Osteoblast (primary cell): ENCODE measurements around the gene RPS27L. TPM values are rescaled to one million over a fixed set of nuclear protein-coding genes. Genes with fewer than 3 reads are reported as not detected.
"Not testable (repeated sequence)": the region's sequence is repeated elsewhere in the genome, so short reads cannot be mapped to it uniquely, and the experiment has no call there.

Experiments used
- DNase-seq: peaks from one replicate; pipeline ENCODE4 v3.0.0; 2011; ENCODE audit warnings: low spot score, mixed read lengths; ENCODE audit not compliant: insufficient read length; ENCODE audit errors: missing footprints
- H2AFZ ChIP-seq: 2 replicates; pipeline ENCODE4 v1.6.0; 2011; ENCODE audit warnings: mild to moderate bottlenecking, low read length
- H3K27ac ChIP-seq: 2 replicates; pipeline ENCODE4 v1.5.1; 2011; ENCODE audit warnings: mild to moderate bottlenecking, low read depth, low read length, moderate library complexity
- H3K27me3 ChIP-seq: 2 replicates; pipeline ENCODE4 v1.6.0; 2012; ENCODE audit warnings: mild to moderate bottlenecking, control low read depth, inconsistent platforms, low read length, moderate library complexity; ENCODE audit not compliant: insufficient read depth
- H3K36me3 ChIP-seq: 2 replicates; pipeline ENCODE4 v1.5.1; 2011; ENCODE audit warnings: mild to moderate bottlenecking, low read length, control low read depth, moderate library complexity; ENCODE audit not compliant: insufficient read depth
- H3K4me1 ChIP-seq: 2 replicates; pipeline ENCODE4 v1.5.1; 2011; ENCODE audit warnings: mild to moderate bottlenecking, low read length, control low read depth, moderate library complexity; ENCODE audit not compliant: insufficient read depth
- H3K4me2 ChIP-seq: 2 replicates; pipeline ENCODE4 v1.6.0; 2011; ENCODE audit warnings: mild to moderate bottlenecking, low read length; ENCODE audit not compliant: insufficient read depth
- H3K4me3 ChIP-seq: fragments of 200-600 bp; sonication (generic); 3 replicates; pipeline ENCODE4 v1.5.1; 2012; ENCODE audit warnings: mild to moderate bottlenecking, low read length, inconsistent platforms; ENCODE audit not compliant: insufficient read depth
- H3K79me2 ChIP-seq: 2 replicates; pipeline ENCODE4 v1.6.0; 2012; ENCODE audit warnings: mild to moderate bottlenecking, low read length, control low read depth, inconsistent platforms; ENCODE audit not compliant: insufficient read depth
- H3K9me3 ChIP-seq: 2 replicates; pipeline ENCODE4 v1.5.1; 2011; ENCODE audit warnings: low read depth, low read length, control low read depth
- H4K20me1 ChIP-seq: 2 replicates; pipeline ENCODE4 v1.6.0; 2012; ENCODE audit warnings: mild to moderate bottlenecking, low read length, control low read depth; ENCODE audit not compliant: insufficient read depth
- CTCF ChIP-seq: IDR thresholded peaks from 2 replicates; pipeline ENCODE4 v1.5.1; 2011; ENCODE audit warnings: mild to moderate bottlenecking, low read depth, low read length, moderate library complexity; ENCODE audit errors: extremely low read depth
- total RNA-seq: library from RNA; depleted of rRNA; stranded (reverse); fragments of >200 nt; gene quantifications from 2 replicates; pipeline ENCODE4 v1.2.3, GENCODE V29; 2012

Gene RPS27L
- total RNA-seq, 1 donor, result 281 TPM

- Histone ChIP-seq H3K36me3 (no peaks in the 10 kb centered on the region), H3K9me3 (no peaks in the 10 kb centered on the region), H3K4me3 (no peak overlapping the region), H4K20me1 (no peaks in the 10 kb centered on the region), H3K27ac (peak overlapping the region; percentile 84), H3K4me2 (no peak overlapping the region), H3K27me3 (no peaks in the 10 kb centered on the region), H3K79me2 (no peaks in the 10 kb centered on the region), H2AFZ (no peak overlapping the region), H3K4me1 (peaks cover 51% of the 10 kb centered on the region)
- TF ChIP-seq CTCF, result no peak
- no peak for DNase-seq
These were observed 47.8 kb downstream of the RPS27L start for GRCh38 chr15:63109498-63109897.

GRCh38 chr15:63107895-63108546 lies 49.3 kb downstream of the RPS27L start:
- Histone ChIP-seq H3K4me3 (no peak overlapping the region), H4K20me1 (no peaks in the 10 kb centered on the region), H3K27me3 (no peaks in the 10 kb centered on the region), H3K79me2 (no peaks in the 10 kb centered on the region), H3K4me1 (peaks cover 49% of the 10 kb centered on the region), H3K27ac (peak overlapping the region; percentile 91), H3K9me3 (no peaks in the 10 kb centered on the region), H3K4me2 (no peak overlapping the region), H3K36me3 (no peaks in the 10 kb centered on the region), H2AFZ (no peak overlapping the region)
- peak; percentile 96 for DNase-seq
- no peak for TF ChIP-seq CTCF

GRCh38 chr15:63105354-63105753 lies 51.9 kb downstream of the RPS27L start:
- Histone ChIP-seq H3K4me1 (peaks cover 36% of the 10 kb centered on the region), H2AFZ (peak overlapping the region; percentile 48), H3K4me2 (peak overlapping the region; percentile 16), H3K27ac (peak overlapping the region; percentile 78)
- not testable (repeated sequence) for H3K36me3 ChIP-seq, H3K9me3 ChIP-seq, DNase-seq, H3K27me3 ChIP-seq, H3K4me3 ChIP-seq, H4K20me1 ChIP-seq, H3K79me2 ChIP-seq

- no peak for TF ChIP-seq CTCF
- no peak for DNase-seq
These were observed 52.5 kb downstream of the RPS27L start for GRCh38 chr15:63104727-63105126.

More at GRCh38 chr15:63104727-63105126, 52.5 kb downstream of the RPS27L start:
- Histone ChIP-seq H3K4me3 (no peak overlapping the region), H3K27ac (peak overlapping the region; percentile 78), H3K79me2 (no peaks in the 10 kb centered on the region), H2AFZ (peak overlapping the region; percentile 48), H3K4me2 (peak overlapping the region; percentile 16), H3K36me3 (no peaks in the 10 kb centered on the region), H3K27me3 (no peaks in the 10 kb centered on the region), H3K9me3 (no peaks in the 10 kb centered on the region), H4K20me1 (no peaks in the 10 kb centered on the region), H3K4me1 (peaks cover 30% of the 10 kb centered on the region)
